Effector memory CD4-positive, alpha-beta T cell (primary cell): ENCODE data around the gene RXRA.

Source experiments
- DNase-seq, 3 donors: peaks; one replicate each; pipeline ENCODE4 v3.0.0-alpha.2; 2020
- H3K27ac ChIP-seq: 2 replicates; pipeline ENCODE4 v1.7.0; 2013; ENCODE audit warnings: mild to moderate bottlenecking, low read length, moderate library complexity; ENCODE audit not compliant: insufficient read depth, poor library complexity, severe bottlenecking
- H3K27me3 ChIP-seq: replicated peaks from 2 replicates; pipeline ENCODE4 v1.7.0; 2013; ENCODE audit warnings: mild to moderate bottlenecking, low read length; ENCODE audit not compliant: insufficient read depth, control insufficient read depth, poor library complexity, severe bottlenecking
- H3K36me3 ChIP-seq: 2 replicates; pipeline ENCODE4 v1.7.0; 2013; ENCODE audit warnings: mild to moderate bottlenecking, low read length, moderate library complexity; ENCODE audit not compliant: control insufficient read depth, insufficient read depth
- H3K4me1 ChIP-seq: 2 replicates; pipeline ENCODE4 v1.7.0; 2013; ENCODE audit warnings: low read length, mild to moderate bottlenecking; ENCODE audit not compliant: control insufficient read depth, insufficient read depth, poor library complexity, severe bottlenecking
- H3K4me3 ChIP-seq: 2 replicates; pipeline ENCODE4 v1.7.0; 2013; ENCODE audit warnings: low read length, low read depth, mild to moderate bottlenecking; ENCODE audit not compliant: insufficient read depth, poor library complexity, severe bottlenecking
- H3K9me3 ChIP-seq: 2 replicates; pipeline ENCODE4 v1.7.0; 2013; ENCODE audit warnings: mild to moderate bottlenecking, low read length, moderate library complexity; ENCODE audit not compliant: control insufficient read depth

Gene RXRA

DNA sequence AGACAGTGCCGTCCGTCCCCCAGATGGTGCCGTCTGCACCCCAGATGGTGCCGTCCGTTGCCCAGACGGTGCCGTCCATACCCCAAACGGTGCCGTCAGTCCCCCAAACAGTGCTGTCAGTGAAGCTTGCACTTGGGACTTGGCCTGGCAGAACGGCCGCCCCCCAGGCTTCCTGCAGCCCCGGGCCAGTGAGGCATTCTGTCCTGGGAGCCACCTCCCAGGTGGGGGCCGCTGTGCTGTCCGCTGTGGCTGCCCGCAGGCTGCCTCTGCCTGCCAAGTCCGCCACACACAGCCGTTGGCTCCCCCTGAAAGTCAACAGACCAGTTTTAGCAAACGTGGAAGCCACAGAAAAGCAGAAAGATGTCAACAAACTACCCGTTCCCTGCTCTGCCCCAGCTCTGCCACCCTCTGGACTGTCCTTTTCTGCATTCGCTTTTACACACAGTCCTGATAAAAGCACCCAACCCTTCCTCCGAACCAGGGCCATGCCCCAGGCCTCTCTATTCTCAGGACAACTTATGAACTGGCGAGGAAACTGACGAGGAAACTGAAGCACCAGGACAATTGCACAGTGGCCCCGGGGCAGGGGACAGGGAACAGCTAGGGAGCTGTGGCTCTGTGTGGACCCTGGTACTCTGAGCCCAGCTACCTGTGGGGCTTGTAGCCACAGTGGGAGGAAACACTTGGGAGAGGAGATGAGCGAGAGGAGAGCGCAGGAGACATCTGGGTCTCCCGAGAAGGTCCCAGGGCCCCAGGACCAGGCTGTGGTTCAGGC lies 39.6 kb upstream of the RXRA start:
- H3K9me3 ChIP-seq, result no peaks in the 10 kb centered on the region

GRCh38 chr9:134287591-134288491 lies 38.4 kb upstream of the RXRA start:
- Histone ChIP-seq H3K9me3 (no peaks in the 10 kb centered on the region), H3K36me3 (no peaks in the 10 kb centered on the region), H3K4me1 (no peaks in the 10 kb centered on the region), H3K4me3 (no peak overlapping the region), H3K27ac (no peak overlapping the region), H3K27me3 (no peaks in the 10 kb centered on the region)
- DNase-seq, result no peak

More for the DNA sequence above, 39.6 kb upstream of the RXRA start:
- H3K27ac ChIP-seq, result no peak overlapping the region
- DNase-seq, result no peak
- no peaks in the 10 kb centered on the region for H3K27me3 ChIP-seq
- H3K4me1 ChIP-seq, result no peaks in the 10 kb centered on the region
- no peak overlapping the region for H3K4me3 ChIP-seq
- H3K36me3 ChIP-seq, result no peaks in the 10 kb centered on the region

DNA sequence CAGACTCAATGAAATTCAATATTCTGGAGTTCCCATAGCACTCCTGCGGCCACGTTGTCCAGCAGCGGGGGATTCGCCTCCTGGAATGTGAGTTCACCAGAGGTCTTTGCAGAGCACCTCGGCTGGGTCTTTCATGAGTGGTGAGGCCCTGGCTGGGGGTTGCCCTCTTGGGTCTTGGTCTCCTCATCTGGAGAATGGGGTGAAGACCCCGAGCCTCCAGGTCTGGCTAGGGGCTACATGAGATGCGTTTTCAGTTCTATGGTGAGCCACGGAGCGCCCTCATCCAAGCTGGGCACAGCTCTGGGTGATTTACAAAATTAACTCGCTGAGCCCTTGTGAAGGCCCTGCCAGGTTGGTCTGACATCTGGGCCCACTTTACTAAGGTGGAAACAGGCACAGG lies 37.5 kb upstream of the RXRA start:
- no peak for DNase-seq
- no peak overlapping the region for H3K27ac ChIP-seq
- no peaks in the 10 kb centered on the region for H3K36me3 ChIP-seq
- no peaks in the 10 kb centered on the region for H3K27me3 ChIP-seq
- no peak overlapping the region for H3K4me3 ChIP-seq
- no peaks in the 10 kb centered on the region for H3K9me3 ChIP-seq
- no peaks in the 10 kb centered on the region for H3K4me1 ChIP-seq

- H3K9me3 ChIP-seq, result no peaks in the 10 kb centered on the region
- DNase-seq, result no peak
- H3K27me3 ChIP-seq, result no peaks in the 10 kb centered on the region
- H3K4me3 ChIP-seq, result no peak overlapping the region
- H3K36me3 ChIP-seq, result no peaks in the 10 kb centered on the region
- no peaks in the 10 kb centered on the region for H3K4me1 ChIP-seq
- no peak overlapping the region for H3K27ac ChIP-seq
These were observed 36.9 kb upstream of the RXRA start for GRCh38 chr9:134289241-134289875.

DNA sequence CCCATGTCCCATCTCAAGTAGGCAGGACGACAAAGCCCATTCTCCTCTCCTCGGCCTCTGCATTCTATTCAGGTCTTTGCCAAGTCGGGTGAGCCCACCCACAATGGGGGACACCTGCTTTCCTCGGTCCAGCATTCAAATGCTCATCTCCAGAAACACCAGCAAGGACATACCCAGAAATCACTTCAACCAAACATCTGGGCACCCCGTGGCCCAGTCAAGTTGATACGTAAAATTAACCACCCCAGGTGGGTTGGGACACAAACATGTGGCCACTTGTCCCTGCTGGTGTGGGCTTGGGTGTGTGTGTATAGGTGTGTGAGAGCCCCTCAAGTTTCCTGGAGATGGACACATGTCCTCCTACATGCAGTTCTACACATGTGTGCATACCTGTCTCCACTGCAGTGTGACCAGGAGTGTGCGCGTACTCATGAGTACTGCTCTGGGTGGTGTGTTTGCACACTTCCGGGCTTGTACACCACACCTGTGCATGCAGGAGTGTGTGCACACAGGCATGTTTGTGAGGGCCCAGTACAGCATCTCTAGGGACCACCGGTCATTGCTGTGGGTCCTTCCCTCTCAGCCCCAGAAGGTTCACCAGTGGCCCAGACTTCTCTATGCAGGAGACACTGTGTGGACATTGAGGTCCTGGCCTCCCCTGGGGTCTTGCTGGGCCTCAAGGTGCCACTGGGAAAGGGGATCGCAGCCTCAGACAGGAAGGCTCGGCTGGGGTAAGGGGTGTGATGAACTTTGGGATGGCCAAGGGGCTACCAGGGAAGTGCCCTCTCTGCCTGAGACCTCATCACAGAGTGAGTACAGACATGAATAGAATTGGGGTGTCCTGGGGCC lies 35.4 kb upstream of the RXRA start:
- no peak for DNase-seq
- Histone ChIP-seq H3K4me3 (no peak overlapping the region), H3K4me1 (no peaks in the 10 kb centered on the region), H3K9me3 (no peaks in the 10 kb centered on the region), H3K27me3 (no peaks in the 10 kb centered on the region), H3K36me3 (no peaks in the 10 kb centered on the region), H3K27ac (no peak overlapping the region)

- Histone ChIP-seq H3K27ac (no peak overlapping the region), H3K36me3 (no peaks in the 10 kb centered on the region), H3K9me3 (no peaks in the 10 kb centered on the region), H3K27me3 (no peaks in the 10 kb centered on the region), H3K4me3 (no peak overlapping the region), H3K4me1 (no peaks in the 10 kb centered on the region)
- DNase-seq, result no peak
These were observed 34.8 kb upstream of the RXRA start for GRCh38 chr9:134291452-134291881.

DNA sequence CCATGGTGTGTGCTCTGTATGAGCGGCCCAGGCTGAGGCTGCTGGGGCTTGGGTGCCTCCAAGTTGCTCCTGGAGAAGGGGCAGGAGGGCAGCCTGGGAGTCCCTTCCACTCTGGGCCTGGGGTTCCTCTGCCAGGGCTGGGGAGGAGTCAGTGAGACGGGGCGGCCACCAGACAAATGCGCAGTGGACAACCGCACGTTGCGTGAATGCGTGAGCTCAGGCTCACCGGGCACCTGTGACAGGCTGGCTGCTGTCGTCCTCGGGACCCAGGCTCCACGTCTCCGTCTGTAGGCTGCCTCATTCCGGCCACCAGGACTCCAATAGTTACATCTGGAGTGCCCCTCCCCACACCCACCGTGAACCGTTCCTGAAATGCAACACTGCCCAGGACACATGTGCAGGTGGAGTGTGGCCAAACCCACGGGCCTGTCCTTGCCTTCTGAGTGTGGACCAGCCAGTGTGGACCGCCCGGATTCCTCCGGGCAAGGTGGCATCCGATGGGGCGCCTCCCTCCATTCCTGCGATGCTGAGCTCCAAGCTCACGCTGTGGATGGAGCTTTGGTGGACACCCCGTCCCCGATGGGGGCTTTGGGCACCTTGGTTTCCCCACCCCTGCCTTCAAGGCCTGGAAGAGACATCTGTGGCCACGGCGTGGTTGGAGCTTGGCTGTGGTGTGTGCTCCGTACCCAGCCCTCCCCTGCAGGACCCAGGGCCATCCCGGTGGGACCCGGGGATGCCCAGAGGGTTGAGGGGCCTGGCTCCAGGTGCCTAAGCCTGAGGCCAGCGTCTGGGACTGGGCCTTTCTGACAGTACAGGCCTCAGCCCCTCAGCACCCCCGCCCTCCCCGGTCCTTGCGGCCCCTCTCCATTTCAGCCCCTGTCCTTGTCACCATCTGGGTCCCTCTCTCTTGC lies 34.0 kb upstream of the RXRA start:
- H3K36me3 ChIP-seq, result no peaks in the 10 kb centered on the region
- no peaks in the 10 kb centered on the region for H3K9me3 ChIP-seq
- H3K27ac ChIP-seq, result no peak overlapping the region
- H3K27me3 ChIP-seq, result no peaks in the 10 kb centered on the region
- DNase-seq, result no peak
- no peaks in the 10 kb centered on the region for H3K4me1 ChIP-seq
- no peak overlapping the region for H3K4me3 ChIP-seq

DNA sequence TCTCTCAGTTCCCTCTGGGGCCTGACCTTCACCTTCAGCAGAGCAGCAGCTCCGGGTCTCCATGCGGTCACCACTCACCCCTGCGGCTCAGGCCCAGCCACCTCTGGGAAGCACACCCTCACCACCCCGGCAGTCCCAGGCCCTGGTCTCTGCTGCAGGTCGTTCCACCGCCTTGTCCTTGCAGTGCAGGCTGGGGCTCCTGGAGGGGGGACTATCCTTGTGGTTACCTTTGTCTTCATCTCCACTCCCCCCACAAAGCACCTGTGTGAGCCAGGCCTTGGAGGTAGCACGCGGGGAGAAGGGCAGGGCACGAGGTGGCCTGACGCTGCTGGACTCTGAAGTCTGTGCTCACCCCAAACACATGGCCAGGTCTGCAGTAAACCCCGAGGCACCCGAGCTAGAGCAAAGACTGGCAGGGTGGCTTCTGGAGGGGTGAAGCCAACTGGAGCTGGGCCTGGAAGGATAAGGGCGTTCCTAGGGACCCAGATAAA lies 33.2 kb upstream of the RXRA start:
- H3K27me3 ChIP-seq, result no peaks in the 10 kb centered on the region
- H3K27ac ChIP-seq, result no peak overlapping the region

More for the DNA sequence above, 33.2 kb upstream of the RXRA start:
- DNase-seq, result no peak
- H3K4me3 ChIP-seq, result no peak overlapping the region
- no peaks in the 10 kb centered on the region for H3K9me3 ChIP-seq
- no peaks in the 10 kb centered on the region for H3K36me3 ChIP-seq
- no peaks in the 10 kb centered on the region for H3K4me1 ChIP-seq
